ENCODE results near the gene HNRNPA1. TPM values are rescaled to one million over a fixed set of nuclear protein-coding genes. Genes with fewer than 3 reads are reported as not detected.
"Not testable (repeated sequence)": the region's sequence is repeated elsewhere in the genome, so short reads cannot be mapped to it uniquely, and the experiment has no call there.

HNRNPA1 gene
- polyA plus RNA-seq, 1 donor from 2014 or later: 613 TPM

DNA sequence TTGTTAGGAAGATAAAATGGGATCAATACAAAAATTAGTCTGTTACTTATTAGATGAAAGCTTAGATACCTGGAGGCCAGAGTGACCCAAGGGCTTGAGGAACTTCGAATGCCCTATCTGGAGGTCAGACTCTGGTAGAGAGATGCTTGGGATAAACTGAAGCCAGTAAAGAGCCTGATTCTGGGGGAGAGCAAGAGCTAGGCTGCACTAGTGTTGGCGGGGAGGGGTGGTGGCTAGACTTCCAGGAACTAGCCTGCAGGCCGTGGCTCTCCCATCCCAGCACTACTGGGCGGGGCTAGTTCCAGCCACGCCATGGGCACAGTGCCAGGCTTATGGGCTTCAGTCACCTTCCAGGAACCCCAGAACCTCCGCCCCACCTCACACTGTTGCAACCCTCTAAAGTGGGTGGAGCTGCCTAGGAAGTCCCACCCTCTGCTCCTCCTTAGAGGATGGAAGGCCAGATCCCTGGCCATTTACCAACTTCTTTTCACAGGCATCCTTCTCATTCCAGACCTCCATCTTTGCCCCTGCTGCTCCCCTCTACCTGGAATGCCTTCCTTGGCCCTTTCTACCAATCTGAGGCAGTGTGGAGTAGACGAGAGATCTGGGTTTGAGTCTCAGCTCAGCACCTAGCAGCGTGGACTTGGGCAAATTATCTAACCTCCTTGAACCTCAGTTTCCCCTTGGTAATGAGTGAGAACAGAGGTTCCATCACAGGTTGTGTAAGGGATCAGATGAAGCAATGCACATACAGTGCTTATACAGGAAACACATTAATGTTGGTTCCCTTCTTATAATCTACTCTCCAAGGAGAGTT lies 26.6 kb downstream of the HNRNPA1 start:
- H3K36me3 ChIP-seq (ENCODE audit: insufficient read depth, low read length): no peaks in the 10 kb centered on the region
- H3K9me3 ChIP-seq (ENCODE audit: low read length): no peaks in the 10 kb centered on the region
- H3K27me3 ChIP-seq (ENCODE audit: insufficient read depth, low read depth, low read length): no peaks in the 10 kb centered on the region
- H2AFZ ChIP-seq (ENCODE audit: low read depth, low read length): no peak overlapping the region
- no peaks in the 10 kb centered on the region for H4K20me1 ChIP-seq (ENCODE audit: insufficient read depth)
- TF ChIP-seq, protein P1, sequence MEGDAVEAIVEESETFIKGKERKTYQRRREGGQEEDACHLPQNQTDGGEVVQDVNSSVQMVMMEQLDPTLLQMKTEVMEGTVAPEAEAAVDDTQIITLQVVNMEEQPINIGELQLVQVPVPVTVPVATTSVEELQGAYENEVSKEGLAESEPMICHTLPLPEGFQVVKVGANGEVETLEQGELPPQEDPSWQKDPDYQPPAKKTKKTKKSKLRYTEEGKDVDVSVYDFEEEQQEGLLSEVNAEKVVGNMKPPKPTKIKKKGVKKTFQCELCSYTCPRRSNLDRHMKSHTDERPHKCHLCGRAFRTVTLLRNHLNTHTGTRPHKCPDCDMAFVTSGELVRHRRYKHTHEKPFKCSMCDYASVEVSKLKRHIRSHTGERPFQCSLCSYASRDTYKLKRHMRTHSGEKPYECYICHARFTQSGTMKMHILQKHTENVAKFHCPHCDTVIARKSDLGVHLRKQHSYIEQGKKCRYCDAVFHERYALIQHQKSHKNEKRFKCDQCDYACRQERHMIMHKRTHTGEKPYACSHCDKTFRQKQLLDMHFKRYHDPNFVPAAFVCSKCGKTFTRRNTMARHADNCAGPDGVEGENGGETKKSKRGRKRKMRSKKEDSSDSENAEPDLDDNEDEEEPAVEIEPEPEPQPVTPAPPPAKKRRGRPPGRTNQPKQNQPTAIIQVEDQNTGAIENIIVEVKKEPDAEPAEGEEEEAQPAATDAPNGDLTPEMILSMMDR (IDR thresholded peaks at IDR 0.05; ENCODE audit: poor library complexity, severe bottlenecking): no peak
- no peak for TF ChIP-seq SMC3 (conservative IDR thresholded peaks at IDR 0.05; ENCODE audit: poor library complexity)
- no peak for TF ChIP-seq EP300 (conservative IDR thresholded peaks at IDR 0.05; ENCODE audit: poor library complexity, severe bottlenecking)
- TF ChIP-seq, protein P2, sequence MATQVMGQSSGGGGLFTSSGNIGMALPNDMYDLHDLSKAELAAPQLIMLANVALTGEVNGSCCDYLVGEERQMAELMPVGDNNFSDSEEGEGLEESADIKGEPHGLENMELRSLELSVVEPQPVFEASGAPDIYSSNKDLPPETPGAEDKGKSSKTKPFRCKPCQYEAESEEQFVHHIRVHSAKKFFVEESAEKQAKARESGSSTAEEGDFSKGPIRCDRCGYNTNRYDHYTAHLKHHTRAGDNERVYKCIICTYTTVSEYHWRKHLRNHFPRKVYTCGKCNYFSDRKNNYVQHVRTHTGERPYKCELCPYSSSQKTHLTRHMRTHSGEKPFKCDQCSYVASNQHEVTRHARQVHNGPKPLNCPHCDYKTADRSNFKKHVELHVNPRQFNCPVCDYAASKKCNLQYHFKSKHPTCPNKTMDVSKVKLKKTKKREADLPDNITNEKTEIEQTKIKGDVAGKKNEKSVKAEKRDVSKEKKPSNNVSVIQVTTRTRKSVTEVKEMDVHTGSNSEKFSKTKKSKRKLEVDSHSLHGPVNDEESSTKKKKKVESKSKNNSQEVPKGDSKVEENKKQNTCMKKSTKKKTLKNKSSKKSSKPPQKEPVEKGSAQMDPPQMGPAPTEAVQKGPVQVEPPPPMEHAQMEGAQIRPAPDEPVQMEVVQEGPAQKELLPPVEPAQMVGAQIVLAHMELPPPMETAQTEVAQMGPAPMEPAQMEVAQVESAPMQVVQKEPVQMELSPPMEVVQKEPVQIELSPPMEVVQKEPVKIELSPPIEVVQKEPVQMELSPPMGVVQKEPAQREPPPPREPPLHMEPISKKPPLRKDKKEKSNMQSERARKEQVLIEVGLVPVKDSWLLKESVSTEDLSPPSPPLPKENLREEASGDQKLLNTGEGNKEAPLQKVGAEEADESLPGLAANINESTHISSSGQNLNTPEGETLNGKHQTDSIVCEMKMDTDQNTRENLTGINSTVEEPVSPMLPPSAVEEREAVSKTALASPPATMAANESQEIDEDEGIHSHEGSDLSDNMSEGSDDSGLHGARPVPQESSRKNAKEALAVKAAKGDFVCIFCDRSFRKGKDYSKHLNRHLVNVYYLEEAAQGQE (IDR thresholded peaks at IDR 0.05; ENCODE audit: borderline replicate concordance): no peak
- no peak for TF ChIP-seq TAF1 (IDR thresholded peaks at IDR 0.05; ENCODE audit: low read depth)
- TF ChIP-seq RAD21 (conservative IDR thresholded peaks at IDR 0.05): no peak
- TF ChIP-seq POLR2AphosphoS5 (IDR thresholded peaks at IDR 0.05): no peak
- no peak for TF ChIP-seq EZH2 (IDR thresholded peaks at IDR 0.05; ENCODE audit: borderline replicate concordance, insufficient read depth, low read length, poor library complexity, severe bottlenecking)
- no peaks in the 10 kb centered on the region for H3F3A ChIP-seq (ENCODE audit: insufficient read depth, low read length, poor library complexity, severe bottlenecking)
- H3K4me3 ChIP-seq (ENCODE audit: low read length): no peak overlapping the region
- no peaks in the 10 kb centered on the region for H3K79me2 ChIP-seq (replicated peaks; ENCODE audit: insufficient read depth, low read length)
- no peak overlapping the region for H3K4me2 ChIP-seq (ENCODE audit: low read length)
- H3K9me2 ChIP-seq (ENCODE audit: insufficient read depth, low read length): no peaks in the 10 kb centered on the region
- H3K9ac ChIP-seq (ENCODE audit: low read length): no peak overlapping the region
- no peak overlapping the region for H3K27ac ChIP-seq (ENCODE audit: low read length)

DNA sequence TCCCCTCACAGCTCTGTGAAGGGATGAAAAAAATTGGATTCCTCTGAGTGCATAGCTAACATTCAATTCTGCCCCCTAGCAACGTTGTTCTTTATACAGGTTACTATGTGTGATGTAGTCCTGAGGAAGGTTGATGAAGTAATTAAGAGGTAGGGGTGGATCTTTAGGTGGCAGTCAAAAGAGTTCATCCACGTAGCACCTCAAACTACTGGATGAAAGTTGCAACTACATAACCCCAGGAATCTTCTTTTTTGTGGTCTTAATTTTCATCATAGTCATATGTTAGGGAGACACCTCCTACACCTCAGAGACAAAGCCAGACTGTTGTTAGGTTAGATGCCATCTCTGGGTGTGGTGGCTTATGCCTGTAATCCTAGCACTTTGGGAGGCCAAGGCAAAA lies 30.5 kb downstream of the HNRNPA1 start:
- Histone ChIP-seq H3K27me3 (ENCODE audit: insufficient read depth, low read depth, low read length) (no peaks in the 10 kb centered on the region), H3K4me2 (ENCODE audit: low read length) (no peak overlapping the region), H4K20me1 (ENCODE audit: insufficient read depth) (no peaks in the 10 kb centered on the region), H3K4me3 (ENCODE audit: low read length) (no peak overlapping the region), H2AFZ (ENCODE audit: low read depth, low read length) (no peak overlapping the region), H3K36me3 (ENCODE audit: insufficient read depth, low read length) (no peaks in the 10 kb centered on the region), H3K9ac (ENCODE audit: low read length) (no peak overlapping the region), H3K9me2 (ENCODE audit: insufficient read depth, low read length) (no peaks in the 10 kb centered on the region), H3K9me3 (ENCODE audit: low read length) (no peaks in the 10 kb centered on the region), H3K79me2 (replicated peaks; ENCODE audit: insufficient read depth, low read length) (no peaks in the 10 kb centered on the region), H3K27ac (ENCODE audit: low read length) (no peak overlapping the region), H3F3A (ENCODE audit: insufficient read depth, low read length, poor library complexity, severe bottlenecking) (no peaks in the 10 kb centered on the region)
- TF ChIP-seq MXI1 (conservative IDR thresholded peaks at IDR 0.05; ENCODE audit: poor library complexity, severe bottlenecking) (no peak), RAD21 (conservative IDR thresholded peaks at IDR 0.05) (no peak), EZH2 (IDR thresholded peaks at IDR 0.05; ENCODE audit: borderline replicate concordance, insufficient read depth, low read length, poor library complexity, severe bottlenecking) (no peak), TAF1 (IDR thresholded peaks at IDR 0.05; ENCODE audit: low read depth) (no peak), SMC3 (conservative IDR thresholded peaks at IDR 0.05; ENCODE audit: poor library complexity) (no peak), POLR2AphosphoS5 (IDR thresholded peaks at IDR 0.05) (no peak), EP300 (conservative IDR thresholded peaks at IDR 0.05; ENCODE audit: poor library complexity, severe bottlenecking) (no peak)
- TF ChIP-seq, protein P1 (IDR thresholded peaks at IDR 0.05; ENCODE audit: poor library complexity, severe bottlenecking): no peak
- TF ChIP-seq, protein P2 (IDR thresholded peaks at IDR 0.05; ENCODE audit: borderline replicate concordance): no peak

DNA sequence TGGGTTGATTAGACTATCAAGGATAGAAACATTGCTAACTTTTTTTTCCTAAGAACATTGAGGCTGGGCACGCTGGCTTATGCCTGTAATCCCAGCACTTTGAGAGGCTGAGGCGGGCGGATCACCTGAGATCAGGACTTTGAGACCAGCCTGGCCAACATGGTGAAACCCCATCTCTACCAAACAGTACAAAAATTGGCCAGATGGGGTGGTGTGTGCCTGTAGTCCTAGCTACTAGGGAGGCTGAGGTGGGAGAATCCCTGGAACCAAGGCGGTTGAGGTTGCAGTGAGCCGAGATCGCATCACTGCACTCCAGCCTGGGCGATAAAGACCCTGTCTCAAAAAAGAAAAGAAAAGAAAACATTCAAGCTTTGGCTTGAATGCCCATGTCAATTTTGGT lies 31.8 kb downstream of the HNRNPA1 start:
- not testable (repeated sequence) for H3K9me2 ChIP-seq (ENCODE audit: insufficient read depth, low read length); H3K9me3 ChIP-seq (ENCODE audit: low read length); H3K36me3 ChIP-seq (ENCODE audit: insufficient read depth, low read length); H3K4me3 ChIP-seq (ENCODE audit: low read length); H3K79me2 ChIP-seq (replicated peaks; ENCODE audit: insufficient read depth, low read length); H3K4me2 ChIP-seq (ENCODE audit: low read length); H3K9ac ChIP-seq (ENCODE audit: low read length); H4K20me1 ChIP-seq (ENCODE audit: insufficient read depth); H3K27ac ChIP-seq (ENCODE audit: low read length); H2AFZ ChIP-seq (ENCODE audit: low read depth, low read length); H3F3A ChIP-seq (ENCODE audit: insufficient read depth, low read length, poor library complexity, severe bottlenecking); H3K27me3 ChIP-seq (ENCODE audit: insufficient read depth, low read depth, low read length)
